GM03348 (cell line): ENCODE data around the gene KIF1B.
A peak's percentile ranks its signal among the peaks of the same experiment; 100 is the strongest.

Experiments
- DNase-seq: peaks from one replicate; pipeline ENCODE4 v3.0.0; 2012; ENCODE audit warnings: low spot score

The KIF1B gene, protein sequence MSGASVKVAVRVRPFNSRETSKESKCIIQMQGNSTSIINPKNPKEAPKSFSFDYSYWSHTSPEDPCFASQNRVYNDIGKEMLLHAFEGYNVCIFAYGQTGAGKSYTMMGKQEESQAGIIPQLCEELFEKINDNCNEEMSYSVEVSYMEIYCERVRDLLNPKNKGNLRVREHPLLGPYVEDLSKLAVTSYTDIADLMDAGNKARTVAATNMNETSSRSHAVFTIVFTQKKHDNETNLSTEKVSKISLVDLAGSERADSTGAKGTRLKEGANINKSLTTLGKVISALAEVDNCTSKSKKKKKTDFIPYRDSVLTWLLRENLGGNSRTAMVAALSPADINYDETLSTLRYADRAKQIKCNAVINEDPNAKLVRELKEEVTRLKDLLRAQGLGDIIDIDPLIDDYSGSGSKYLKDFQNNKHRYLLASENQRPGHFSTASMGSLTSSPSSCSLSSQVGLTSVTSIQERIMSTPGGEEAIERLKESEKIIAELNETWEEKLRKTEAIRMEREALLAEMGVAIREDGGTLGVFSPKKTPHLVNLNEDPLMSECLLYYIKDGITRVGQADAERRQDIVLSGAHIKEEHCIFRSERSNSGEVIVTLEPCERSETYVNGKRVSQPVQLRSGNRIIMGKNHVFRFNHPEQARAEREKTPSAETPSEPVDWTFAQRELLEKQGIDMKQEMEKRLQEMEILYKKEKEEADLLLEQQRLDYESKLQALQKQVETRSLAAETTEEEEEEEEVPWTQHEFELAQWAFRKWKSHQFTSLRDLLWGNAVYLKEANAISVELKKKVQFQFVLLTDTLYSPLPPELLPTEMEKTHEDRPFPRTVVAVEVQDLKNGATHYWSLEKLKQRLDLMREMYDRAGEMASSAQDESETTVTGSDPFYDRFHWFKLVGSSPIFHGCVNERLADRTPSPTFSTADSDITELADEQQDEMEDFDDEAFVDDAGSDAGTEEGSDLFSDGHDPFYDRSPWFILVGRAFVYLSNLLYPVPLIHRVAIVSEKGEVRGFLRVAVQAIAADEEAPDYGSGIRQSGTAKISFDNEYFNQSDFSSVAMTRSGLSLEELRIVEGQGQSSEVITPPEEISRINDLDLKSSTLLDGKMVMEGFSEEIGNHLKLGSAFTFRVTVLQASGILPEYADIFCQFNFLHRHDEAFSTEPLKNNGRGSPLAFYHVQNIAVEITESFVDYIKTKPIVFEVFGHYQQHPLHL (N-terminal part only)

DNA sequence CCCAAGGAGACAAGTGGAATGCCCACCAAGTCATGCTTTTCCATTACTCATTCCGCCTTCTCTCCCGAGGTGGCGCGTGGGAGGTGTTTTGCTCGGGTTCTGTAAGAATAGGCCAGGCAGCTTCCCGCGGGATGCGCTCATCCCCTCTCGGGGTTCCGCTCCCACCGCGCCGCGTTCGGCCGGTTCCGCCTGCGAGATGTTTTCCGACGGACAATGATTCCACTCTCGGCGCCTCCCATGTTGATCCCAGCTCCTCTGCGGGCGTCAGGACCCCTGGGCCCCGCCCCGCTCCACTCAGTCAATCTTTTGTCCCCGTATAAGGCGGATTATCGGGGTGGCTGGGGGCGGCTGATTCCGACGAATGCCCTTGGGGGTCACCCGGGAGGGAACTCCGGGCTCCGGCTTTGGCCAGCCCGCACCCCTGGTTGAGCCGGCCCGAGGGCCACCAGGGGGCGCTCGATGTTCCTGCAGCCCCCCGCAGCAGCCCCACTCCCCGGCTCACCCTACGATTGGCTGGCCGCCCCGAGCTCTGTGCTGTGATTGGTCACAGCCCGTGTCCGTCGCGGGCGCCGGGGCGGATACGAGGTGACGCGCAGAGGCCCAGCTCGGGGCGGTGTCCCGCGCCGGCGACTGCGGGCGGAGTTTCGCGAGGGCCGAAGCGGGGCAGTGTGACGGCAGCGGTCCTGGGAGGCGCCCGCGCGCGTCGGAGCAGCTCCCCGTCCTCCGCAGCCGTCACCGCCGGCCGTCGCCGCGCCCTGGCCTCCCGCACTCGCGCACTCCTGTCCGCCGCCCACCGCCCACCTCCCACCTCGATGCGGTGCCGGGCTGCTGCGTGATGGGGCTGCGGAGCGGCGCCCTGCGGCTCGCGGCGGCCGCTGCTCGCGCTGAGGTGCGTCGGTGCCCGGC lies at the start of gene KIF1B:
TSS of gene KIF1B (plus strand) at position 666 of the 906 bp plus-strand sequence. CDS start 21,759 bp downstream, outside the sequence.
- DNase-seq: peak; percentile 100

DNA sequence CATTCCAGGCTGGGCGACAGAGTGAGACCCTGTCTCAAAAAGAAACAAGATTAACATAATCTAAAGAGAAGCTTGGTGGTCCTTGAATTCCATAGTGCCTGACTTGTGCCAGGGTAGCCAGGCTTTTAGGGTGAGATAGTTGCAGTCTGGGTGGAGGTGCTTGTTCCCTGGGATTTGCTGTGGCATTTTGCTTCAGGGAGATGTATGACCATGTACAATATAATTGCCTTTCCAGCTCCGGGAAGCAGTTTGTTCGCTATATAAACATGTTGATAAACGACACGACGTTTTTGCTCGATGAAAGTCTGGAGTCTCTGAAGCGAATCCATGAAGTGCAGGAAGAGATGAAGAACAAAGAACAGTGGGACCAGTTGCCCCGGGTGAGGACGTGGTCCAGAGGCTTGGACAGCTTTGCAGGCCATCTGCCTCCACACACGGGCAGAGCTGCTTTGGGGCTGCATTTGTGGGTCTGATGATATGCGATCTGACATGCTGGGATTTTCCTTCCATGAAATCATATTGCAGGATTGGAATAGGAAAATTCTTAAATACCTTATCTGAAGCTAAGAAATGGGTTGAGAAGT lies 49.4 kb upstream of the KIF1B start:
- DNase-seq: no peak

DNA sequence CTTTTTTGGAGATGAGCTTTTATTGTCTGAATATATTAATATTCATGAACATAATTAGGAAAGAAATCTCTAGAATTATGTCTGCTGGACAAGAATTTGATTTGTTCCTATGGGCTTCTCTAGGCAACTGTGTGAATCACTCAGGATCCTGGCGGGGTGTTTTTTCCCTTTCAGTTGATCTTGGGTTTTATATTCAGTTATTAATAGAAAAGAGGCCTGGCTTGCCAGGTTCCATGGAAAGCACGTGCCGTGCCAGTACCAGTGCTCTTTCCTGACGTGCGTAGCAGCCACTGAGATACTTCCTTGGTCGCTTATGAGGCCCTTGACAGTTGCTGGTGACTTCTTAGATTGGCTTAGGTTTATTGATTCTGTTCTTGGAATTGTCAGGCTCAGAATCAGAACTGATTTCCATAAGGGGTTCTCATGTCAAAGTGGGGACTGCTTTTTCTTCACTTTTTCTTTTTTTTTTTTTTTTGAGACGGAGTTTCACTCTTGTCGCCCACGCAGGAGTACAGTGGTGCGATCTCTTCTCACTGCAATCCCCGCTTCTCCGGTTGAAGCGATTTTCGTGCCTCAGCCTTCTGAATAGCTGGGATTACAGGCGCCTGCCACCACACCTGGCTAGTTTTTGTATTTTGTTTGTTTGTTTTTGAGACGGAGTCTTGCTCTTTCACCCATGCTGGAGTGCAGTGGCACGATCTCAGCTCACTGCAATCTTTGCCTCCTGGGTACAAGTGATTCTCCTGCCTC lies 48.7 kb upstream of the KIF1B start:
- DNase-seq: peak; percentile 15

DNA sequence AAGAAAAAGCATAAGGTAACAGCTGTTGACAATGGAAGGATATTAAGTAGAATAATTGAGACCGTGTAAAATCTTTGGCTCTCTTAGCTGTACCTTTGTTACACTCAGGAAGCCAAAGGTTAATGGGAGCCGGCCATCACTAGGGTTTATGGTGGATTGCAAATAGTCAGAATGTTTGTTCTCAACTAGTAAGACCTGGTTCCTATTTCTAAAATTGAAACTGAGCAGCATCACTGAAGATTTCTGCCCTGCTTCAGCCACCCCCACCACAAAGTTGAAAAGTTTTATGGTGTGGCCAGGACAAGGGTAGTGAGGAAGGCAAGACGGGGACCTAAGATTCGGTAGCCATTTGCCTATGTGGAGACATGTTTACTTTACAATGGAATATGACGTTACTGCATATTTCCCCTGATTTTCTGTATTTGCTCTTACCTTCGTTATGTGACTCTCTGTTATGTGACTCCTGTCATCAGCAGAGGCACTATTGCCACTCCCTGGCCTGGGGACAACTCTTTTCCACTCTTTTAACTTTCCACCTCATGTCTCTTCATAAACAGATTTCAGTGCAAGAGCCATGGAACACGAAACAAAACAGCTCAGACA lies 41.4 kb upstream of the KIF1B start:
- DNase-seq: no peak

DNA sequence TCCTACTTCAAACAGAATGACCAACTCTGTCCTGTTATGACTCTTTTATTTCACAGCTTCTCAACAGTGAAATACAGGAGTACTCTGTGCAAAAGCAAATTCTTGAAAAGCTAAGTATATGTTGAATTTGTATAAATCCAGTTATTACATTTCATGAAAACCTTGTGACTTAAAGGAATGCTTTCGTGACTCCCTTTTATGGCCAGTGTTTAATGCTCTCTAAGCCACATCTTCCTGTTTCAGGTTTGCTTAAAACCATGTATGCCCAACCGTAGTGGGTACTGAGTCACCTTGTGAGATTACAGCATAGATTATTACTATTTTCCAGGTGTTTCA lies 40.2 kb upstream of the KIF1B start:
- no peak for DNase-seq

DNA sequence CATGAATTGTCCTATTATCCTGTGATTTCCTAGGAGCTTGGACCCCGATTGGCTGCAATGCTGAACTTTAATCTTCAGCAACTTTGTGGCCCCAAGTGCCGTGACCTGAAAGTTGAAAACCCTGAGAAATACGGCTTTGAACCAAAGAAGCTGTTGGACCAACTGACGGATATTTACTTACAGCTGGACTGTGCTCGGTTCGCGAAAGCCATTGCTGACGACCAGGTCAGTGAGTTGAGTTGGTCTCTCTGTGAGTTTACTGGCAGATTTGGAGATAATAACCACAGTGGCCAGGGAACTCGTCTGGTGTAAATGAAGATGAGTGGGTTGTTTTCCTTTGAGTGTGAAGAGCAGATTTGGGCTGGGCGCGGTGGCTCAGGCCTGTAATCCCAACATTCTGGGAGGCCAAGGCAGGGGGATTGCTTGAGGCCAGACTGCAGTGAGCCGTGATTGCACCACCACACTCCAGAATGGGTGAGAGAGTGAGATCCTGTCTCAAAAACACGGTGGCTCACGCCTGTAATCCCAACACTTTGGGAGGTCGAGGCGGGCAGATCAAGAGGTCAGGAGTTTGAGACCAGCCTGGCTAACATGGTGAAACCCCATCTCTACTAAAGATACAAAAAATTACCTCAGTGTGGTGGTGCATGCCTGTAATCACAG lies 39.1 kb upstream of the KIF1B start:
- no peak for DNase-seq

DNA sequence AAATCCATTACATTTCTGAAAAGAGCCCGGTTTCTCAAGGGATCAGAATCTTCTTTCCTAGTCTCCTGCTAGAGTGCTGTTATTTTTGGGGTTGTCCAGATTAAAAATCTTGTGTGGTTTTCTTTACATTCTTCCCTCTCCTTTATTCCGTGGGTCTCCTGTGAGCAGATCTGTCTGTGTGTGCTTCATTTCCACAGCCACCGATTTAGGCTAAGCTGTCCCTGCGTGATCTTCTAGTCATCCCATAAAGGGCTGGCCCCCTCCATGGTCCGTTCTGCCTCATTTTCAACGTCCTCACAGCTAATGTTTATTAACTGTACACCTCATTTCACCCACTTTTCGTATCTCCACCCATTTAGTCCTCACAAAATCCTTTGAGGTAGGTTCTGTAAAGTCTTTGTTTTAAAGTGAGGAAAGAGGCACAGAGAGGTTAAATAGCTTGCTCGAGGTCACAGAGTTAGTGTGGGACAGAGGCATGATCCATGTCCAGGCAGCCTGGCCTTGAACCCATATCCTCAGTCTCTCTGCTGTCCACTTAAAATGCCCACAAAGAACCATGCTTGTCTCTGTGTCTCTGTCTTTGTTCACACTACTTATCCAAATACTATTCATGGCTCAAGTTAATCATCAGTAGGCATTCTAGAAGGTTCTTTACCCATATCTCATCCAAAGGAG lies 38.2 kb upstream of the KIF1B start:
- no peak for DNase-seq

DNA sequence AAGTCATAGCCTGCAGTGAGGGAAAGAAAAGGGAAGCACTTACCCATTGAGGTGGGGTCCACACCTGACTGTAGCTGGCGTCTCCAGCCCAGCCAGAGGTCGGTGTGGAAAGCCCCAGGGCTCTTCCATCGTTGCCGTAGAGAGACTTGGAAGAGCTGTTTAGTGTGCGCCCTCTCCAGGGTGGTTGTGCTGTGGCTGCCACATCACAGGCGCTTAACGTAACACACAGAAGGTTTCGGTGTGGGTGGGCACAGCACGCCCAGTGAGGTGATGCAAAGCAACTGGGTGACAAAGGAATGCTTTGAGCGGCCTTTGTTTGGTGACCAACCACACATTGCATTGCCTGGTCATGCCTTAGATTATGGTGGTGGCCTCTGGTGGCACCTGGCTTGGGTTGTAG lies 36.8 kb upstream of the KIF1B start:
- no peak for DNase-seq

DNA sequence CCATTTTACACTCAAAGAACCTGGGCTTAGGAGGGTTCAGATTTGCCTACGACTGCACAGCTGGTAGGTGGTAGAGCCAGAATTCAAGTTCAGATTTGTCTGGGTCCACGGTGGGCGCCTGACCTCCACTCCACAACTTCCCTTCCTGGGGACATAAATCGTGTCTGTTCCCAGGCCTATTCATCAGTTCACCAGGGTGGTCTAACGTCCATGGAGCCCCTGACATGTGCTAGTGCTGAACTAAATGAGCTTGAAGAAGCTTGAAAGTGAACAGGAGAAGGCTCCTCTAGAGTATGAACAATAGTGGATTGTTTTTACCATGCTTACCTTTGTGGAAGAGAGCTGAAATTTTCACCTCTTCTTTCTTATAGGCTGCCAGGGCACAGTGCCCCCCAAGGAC lies 32.5 kb upstream of the KIF1B start:
- no peak for DNase-seq

DNA sequence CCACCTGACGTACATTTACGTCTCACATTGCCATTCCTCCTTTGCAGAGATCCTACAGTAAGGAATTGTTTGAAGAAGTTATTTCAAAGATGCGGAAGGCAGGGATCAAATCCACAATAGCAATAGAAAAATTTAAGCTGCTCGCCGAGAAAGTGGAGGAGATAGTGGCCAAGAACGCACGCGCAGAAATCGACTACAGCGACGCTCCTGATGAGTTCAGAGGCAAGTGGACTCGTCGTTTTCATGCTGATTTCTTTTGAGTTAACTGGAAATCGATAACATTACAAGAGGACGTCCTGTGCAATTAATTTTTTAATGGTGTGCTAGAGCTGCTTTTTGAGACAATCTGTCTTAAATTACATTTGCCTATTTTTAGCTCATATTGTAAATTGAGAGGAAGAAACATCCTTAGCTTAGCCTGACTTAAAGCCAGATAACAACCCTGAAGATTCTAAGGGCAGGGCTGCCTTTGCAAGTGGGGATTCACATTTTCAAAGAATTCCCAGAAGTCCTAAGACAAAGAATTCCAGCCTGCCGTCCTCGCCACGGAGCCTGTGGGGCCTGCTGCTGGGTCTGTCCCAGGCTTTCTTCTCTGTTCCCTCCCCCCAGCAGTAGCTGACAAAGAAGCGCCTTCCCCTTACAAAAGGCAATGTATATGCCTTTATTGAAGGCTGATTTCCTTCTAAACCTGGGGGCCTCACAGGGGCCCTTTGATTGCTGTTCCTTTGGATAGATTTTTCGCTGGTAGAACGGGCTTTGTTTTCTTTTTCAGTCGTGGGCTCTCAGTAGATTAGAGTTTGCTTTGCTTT lies 31.6 kb upstream of the KIF1B start:
- DNase-seq: no peak

DNA sequence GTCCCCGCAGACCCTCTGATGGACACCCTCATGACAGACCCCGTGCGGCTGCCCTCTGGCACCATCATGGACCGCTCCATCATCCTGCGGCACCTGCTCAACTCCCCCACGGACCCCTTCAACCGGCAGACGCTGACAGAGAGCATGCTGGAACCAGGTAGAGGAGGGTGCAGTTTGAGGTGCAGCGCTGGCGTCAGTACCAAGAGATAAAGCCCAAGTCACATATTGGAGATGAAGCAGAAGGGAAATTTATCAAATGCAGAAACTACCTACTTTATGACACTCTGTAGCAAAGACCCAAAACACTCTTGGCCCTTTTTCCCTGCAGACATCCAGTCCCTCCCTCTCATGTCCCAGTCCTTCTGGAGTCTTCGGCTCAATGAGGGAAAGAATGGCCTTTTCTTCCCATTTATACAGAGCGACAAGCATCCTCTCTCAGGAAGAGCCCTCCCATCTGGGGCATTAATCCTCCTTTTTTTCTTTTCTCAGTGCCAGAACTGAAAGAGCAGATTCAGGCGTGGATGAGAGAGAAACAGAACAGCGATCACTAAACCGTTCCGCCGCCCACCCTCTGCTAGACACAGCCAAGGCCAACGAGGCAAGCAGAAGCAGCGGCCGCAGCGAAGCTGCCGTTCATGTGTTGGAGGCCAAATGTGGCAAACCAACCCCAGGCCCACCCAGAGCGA lies 30.8 kb upstream of the KIF1B start:
- DNase-seq: no peak

DNA sequence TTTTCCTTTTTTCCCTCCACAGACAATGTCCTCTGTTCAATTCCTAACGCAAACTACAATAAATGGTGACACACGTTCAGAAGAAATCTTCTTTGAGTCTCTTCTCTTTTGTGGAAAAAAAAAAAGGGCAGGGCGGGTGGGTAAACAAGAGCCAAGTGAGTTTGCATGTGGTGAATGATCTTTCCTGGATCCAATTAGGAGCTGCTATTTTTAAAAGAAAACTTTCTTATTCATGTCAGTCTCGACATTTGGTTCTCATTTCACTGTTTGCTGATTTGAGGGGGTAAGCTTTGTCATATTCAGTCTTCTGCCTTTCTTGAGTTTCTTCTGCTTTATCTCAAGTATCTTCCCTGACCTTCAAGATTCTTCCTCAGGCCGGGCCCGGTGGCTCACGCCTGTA lies 29.2 kb upstream of the KIF1B start:
- DNase-seq: peak; percentile 54

DNA sequence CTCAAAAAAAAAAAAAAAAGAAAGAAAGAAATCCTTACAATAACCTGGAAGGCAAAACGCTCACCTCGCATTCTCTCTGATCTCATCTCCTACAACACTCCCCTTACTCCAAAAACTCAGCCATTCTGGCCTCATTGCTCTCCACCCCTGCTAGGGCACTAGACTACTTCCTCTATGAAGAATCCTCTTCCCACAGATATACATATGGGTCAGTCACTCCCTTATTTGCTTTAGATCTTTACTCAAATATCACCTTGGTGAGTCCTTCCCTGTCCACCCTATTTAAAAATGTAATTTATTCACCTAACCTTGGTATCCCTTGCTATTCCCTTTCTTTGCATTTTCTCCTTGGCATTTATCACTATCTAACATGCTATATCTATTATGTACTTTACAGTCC lies 24.6 kb upstream of the KIF1B start:
- DNase-seq: no peak

DNA sequence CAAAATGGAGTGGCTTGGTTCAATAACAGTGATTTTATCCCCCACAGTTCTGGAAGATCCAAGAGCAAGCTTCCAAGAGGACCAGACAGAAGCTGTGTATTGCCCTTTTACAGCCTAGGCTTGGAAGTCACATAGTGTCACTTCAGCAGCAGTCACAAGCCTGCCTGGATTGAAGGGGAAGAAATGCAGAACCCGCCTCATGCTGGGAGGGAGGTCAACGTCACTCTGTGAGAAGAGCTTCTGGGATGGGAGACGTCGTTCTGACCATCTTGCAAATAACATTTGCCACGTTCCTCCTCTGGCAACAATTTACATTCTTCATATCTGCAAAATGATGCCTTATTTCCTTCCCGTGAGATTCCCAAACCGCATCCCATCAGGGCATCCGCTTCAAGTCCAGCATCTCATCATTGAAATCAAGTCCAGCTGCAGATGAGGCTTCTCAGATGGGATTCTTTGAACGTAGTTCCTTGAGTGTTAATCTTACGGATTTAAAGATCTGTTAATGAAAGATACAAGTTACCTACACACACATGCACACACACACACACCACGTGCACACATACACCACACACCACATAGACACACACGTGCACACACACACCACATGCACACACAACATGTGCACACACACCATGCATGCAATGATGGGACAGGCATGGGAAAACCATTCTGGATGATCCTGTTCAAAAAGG lies 23.9 kb upstream of the KIF1B start:
- DNase-seq: peak; percentile 23

DNA sequence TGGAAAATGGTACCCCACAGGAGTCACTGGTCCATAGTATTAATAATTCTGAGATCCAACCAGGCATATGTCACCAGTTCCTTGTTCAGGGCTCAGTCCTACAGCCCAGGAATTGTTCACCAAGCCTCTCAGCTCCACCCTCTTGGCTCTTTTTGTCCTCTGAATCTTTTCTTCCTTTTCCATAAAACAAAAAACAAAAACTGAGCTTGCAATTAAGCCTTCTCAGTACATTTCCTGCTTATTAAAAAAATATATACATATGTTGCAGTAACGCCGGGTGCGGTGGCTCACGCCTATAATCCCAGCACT lies 23.4 kb upstream of the KIF1B start:
- no peak for DNase-seq

DNA sequence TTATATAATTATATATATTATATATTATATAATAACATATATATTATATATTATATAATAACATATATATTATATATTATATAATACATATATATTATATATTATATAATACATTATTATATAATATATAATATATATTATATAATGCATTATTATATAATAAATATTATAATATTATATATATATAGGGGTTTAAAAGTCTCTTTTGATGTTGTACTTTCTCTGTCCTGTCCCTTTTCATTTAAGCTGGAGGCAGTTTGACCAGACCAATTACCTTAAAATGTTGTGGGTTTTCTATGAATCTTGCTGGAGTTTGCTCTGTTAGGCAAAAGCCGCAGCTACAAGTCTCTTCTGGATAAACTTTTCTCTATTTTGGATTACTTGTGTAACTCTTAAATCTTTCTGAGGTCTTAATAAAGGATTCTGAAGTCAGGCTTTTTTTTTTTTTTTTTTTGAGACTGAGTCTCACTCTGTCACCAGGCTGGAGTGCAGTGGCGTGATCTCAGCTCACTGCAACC lies 22.2 kb upstream of the KIF1B start:
- DNase-seq: no peak

DNA sequence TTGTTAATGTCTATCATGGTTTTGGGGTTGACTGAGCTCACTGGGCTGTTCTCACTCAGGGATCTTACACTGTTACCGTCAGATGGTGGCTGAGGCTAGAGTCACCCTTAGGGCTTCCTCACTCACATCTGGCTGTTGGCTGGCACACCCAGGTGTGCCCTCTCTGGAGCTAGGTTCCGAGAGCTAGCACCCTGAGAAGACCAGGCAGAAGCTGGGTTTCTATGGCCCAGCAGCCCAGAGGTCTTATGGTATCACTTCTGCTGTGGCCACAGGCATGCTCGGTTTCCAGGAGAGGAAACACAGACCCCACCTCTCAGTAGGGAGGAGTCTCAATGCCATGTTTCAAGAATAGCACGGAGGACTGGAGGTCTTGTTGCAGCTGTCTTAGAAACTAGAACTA lies 20.7 kb upstream of the KIF1B start:
- DNase-seq: no peak
